Inflammatory macrophage treated with lipopolysaccharide for 4 hours (primary cell): ENCODE data around the gene TUBB8.
"Not testable (repeated sequence)": the region's sequence is repeated elsewhere in the genome, so short reads cannot be mapped to it uniquely, and the experiment has no call there.

ENCODE experiments used
- DNase-seq: peaks from one replicate; pipeline ENCODE4 v3.0.0-alpha.2; 2020

TUBB8 gene

GRCh38 chr10:13315-13635, 35.8 kb downstream of the TUBB8 start:
- not testable (repeated sequence) for DNase-seq

GRCh38 chr10:12444-13314, 36.4 kb downstream of the TUBB8 start:
- DNase-seq: not testable (repeated sequence)

- not testable (repeated sequence) for DNase-seq
Observed at GRCh38 chr10:11260-11659, 37.8 kb downstream of the TUBB8 start.

DNA sequence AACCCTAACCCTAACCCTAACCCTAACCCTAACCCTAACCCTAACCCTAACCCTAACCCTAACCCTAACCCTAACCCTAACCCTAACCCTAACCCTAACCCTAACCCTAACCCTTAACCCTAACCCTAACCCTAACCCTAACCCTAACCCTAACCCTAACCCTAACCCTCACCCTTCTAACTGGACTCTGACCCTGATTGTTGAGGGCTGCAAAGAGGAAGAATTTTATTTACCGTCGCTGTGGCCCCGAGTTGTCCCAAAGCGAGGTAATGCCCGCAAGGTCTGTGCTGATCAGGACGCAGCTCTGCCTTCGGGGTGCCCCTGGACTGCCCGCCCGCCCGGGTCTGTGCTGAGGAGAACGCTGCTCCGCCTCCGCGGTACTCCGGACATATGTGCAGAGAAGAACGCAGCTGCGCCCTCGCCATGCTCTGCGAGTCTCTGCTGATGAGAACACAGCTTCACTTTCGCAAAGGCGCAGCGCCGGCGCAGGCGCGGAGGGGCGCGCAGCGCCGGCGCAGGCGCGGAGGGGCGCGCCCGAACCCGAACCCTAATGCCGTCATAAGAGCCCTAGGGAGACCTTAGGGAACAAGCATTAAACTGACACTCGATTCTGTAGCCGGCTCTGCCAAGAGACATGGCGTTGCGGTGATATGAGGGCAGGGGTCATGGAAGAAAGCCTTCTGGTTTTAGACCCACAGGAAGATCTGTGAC, 38.7 kb downstream of the TUBB8 start:
- DNase-seq: not testable (repeated sequence)
